ENCODE measurements around the gene MAP1S.

The MAP1S gene

DNA sequence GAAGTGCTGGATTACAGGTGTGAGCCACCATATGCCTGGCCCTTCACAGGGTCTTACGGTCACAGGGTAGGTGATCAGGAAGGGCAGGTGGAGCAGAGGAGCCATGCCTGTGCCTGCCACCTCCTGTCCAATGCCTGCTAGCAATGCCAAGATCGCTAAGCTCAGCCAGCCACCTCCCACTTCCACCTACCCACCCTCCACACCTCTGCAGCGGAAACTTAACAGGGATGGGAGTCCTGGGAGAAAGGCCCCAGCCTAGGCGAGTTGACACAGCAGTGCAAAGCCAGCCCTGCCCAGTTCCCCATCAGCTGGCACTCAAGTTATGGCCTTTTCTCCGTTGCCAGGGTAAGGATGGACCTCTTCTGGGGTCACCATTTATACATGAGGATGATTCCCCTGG, 16.1 kb downstream of the MAP1S start:
- DNase-seq (ENCODE audit: low read depth in 2 of 2) = no peak

DNA sequence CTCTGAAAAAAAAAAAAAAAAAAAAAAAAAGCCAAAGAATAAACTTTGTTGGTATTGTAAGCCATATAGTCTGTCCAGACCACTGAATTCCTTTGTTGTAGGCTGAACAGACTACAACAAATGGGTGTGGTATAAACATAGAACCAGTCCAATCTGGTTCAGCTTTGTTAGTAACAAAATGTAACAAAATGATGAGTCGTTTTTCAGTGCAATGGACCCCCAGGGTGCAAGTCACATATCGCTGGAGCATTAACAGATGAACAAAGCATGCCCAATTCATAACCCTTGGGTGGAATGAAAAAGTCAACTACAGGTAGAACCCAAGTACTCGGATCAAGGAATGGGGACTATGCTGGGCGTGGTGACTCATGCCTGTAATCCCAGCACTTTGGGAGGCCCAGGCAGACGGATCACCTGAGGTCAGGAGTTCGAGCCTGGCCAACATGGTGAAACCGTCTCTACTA, 18.4 kb downstream of the MAP1S start:
- DNase-seq (ENCODE audit: low read depth in 2 of 2) = no peak

DNA sequence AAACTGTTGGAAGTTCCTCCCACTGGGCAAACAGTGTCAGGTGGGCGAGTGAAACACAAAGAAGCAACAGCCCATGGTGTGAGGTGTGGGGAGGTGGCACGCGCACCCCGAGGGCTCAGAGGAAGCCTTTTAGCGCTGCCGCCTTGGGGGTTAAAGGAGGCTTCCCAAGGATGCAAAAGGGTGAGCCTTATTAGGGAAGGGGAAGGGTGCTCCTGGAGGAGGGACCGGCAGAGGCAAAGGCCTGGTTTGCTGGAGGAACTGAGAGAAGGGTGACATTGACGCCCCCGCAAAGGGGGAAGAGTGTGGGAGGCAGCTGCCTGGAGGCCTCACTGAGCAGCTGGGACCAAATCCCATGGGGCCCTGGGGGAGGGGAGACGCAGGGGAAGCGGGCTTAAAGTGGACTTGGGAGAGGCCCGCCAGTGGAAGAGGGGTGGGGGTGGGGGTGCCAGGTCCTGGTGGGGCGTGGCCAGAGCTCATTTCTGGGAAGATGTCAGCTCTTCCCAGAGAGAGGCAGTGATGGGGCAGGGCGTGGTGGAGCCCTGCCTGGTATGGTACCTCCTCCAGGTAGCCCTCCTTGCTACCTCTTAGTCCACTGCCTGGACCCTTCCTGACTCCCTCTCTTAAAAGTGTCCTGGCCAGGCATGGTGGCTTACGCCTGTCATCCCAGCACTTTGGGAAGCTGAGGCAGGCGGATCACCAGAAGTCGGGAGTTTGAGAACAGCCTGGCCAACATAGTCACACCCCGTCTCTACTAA, 20.0 kb downstream of the MAP1S start:
- DNase-seq (ENCODE audit: low read depth in 2 of 2) = no peak

DNA sequence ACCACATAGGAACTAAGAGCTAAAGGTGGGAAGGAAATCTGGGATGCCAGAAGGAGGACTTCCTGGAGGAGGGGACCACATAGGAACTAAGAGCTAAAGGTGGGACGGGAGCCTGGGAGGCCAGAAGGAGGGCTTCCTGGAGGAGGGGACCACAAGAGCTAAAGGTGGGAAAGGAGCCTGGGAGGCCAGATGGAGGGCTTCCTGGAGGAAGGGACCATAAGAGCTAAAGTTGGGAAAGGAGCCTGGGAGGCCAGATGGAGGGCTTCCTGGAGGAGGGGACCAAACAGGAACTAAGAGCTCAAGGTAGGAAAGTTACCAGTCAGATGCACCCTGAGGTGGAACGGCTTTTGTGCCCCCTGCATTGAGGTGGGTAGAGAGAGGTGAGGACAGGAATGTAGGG, 22.2 kb downstream of the MAP1S start:
- no peak for DNase-seq (ENCODE audit: low read depth in 2 of 2)

DNA sequence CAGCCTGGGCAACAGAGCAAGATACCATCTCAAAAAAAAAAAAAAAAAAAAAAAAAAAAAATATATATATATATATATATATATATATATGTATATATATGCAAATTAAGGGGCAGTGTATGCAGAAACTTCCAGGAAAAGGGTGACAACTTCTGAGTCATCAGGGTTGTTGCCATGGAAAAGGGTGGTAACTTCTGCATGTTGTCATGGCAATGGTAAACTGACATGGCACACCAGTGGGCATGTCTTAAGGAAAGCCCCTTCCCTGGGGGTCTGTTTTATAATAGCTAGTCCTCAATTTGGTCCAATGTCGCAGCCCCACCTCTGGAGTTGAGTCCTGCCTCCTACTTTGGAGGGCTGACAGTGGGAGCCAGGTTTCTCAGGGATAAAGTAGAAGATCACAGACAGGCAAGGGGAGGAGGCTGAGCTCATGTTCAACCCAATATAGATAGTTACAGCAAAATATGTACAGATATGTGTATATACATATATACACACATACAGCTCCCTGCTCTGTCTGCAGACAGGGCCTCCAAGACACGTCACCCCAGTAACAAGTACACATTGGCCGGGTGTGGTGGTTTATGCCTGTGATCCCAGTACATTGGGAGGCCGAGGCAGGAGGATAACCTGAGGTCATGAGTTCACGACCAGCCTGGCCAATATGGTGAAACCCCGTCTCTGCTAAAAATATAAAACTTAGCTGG, 24.7 kb downstream of the MAP1S start:
- DNase-seq (ENCODE audit: low read depth in 2 of 2) = no peak

DNA sequence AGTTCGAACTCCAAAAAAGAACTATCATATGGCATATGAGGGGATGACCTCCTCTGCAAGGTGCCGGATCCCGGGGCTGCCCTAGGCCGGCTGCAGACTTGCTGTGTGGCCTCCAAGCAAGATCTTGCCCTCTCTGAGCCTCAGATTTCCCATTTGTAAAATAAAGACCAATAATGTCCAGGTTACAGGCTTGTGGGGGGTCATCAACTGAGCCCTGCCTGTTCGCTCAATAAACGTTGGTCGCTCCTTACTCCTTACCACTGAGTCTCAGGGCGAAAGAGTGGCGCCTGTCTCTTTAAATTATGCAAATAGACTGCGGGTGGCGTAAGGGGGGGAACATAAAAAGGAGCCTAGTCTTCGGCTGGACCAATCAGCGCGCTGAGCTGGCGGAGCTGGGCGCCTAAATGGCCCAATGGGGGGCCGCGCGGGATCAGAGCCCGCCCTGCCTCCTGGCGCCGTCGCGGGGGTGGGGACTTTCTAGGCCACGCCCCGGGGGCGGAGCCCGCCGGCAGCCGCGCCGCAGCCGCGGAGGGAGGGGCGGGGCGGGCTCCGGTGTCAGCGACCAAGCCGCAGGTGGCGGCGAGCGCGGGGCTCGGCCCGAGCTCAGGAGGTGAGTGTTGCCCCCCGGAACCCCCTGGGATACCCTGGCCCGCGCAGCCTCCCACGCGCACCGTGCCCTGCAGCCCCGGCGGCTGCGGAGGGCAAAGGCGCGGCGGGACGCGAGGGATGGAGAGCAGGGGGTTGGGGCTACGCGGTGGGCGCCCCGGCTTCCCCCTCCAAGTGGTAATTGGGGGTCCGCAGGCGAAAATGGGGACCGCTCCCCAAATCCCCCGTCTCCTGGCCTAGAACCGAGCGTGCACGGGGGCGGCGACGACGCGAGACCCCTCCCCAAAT, 28.2 kb downstream of the MAP1S start:
- peak; percentile 72 to 77 for DNase-seq (ENCODE audit: low read depth in 2 of 2)

DNA sequence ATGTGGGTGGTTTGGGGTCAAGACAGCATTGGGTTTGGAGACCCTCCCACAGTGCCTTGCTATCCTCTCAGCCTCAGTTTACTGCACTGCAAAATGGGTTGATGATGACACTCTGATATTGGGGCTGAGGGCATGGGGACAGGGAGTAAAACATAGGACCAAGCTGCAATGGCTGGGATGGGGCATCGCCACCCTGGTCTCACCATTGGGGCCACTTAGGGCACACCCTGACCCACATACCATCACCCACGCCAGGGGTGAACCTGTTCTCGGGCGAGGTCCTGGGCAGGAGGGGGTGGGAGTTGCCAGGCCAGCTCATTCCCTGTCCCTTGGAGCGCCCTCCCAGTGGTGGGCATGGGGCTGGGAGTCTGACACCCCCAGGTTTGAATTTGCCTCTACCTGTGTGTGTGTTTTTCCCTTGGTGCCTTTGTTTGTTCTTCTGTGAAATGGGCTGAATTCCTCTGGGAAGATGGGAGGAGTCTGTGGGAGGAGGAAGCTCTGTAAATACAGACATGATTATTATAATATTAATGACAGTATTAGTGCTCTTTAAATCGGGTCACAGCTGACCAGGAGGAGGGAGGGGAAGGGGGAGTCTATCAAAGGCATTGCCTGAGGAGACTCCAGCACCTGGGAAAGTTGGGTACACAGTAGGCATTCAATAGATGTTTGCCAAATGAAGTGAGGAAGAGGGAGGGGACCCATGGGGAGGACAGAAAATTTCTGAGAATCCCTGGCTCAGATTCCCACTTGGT, 29.8 kb downstream of the MAP1S start:
- no peak for DNase-seq (ENCODE audit: low read depth in 2 of 2)

DNA sequence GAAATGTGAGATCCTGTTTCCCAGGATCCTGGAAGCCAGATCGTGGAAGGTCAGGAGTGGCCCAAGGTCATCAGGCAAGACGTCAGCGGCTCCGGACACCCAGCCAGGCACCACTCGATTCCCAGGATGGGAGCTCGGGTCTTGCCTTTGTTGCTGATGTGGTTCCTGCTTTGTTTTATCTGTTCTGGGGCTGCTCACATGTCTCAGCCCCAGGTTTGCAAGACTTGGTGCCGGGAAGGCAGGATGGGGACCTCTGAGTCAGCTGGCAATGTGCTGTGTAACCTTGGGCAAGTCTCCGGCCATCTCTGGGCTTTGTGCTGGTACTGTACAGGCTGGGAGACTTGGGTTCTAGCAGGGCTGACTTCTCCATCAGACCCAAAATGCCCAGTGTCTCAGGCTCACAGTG, 30.6 kb downstream of the MAP1S start:
- no peak for DNase-seq (ENCODE audit: low read depth in 2 of 2)

DNA sequence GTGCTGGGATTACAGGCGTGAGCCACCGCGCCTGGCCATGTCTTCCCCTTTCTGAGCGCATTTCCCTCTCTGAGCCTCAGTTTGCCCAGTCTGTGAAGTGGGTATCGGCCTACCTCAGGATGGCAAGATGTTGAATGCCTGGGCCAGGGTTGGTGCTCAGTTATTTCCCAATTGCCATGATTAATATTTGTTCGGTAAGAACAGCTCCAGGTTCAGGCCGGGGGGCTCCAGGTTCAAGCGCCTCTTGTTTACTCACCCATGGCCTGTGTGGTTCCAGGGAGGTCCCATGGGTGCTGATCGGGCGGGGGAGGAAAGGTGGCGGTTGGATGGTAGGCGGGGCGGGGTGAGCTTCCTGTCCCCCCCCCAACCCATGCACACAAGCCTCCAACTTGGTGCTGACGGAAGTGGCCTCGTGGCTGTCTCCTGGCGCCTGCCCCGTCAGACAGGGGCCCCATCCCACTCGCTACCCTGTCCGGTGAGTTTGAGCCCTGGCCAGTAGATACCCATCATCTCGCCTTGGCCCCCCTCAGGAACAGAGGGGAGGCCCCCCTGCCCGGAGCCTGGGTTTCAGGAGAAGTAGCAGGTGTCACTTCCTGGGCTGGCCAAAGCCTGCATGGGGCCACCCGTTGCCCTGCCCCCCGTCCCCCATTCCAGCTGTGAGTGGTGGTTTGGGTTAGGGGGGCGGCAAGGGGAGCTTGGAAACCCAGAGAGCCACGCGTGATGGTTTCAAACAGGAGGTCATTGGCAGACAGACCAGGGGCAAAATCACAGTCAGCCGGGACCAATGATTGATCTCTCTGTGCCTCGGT, 32.0 kb downstream of the MAP1S start, which contains the start of gene FCHO1:
Gene FCHO1 (plus strand): TSS at position 375 of the 809 bp plus-strand sequence. CDS start 3,688 bp downstream, outside the sequence.
- no peak for DNase-seq (ENCODE audit: low read depth in 2 of 2)

DNA sequence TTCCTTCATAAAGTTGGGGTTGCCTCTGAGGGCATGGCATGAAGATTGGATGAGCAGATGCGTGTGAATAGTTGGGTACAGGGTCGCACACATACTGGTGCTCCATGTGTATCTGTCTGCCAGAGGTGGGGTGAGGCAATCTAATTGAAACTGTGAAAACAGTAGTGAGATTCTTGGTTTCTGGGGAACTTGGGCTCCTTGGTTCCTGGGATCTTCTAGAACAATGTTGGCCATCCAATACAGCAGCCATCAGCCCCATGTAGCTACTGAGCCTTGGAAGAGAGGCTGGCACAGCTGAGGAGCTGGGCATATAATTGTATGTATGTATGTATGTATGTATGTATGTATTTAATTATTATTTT, 32.6 kb downstream of the MAP1S start:
- no peak for DNase-seq (ENCODE audit: low read depth in 2 of 2)

DNA sequence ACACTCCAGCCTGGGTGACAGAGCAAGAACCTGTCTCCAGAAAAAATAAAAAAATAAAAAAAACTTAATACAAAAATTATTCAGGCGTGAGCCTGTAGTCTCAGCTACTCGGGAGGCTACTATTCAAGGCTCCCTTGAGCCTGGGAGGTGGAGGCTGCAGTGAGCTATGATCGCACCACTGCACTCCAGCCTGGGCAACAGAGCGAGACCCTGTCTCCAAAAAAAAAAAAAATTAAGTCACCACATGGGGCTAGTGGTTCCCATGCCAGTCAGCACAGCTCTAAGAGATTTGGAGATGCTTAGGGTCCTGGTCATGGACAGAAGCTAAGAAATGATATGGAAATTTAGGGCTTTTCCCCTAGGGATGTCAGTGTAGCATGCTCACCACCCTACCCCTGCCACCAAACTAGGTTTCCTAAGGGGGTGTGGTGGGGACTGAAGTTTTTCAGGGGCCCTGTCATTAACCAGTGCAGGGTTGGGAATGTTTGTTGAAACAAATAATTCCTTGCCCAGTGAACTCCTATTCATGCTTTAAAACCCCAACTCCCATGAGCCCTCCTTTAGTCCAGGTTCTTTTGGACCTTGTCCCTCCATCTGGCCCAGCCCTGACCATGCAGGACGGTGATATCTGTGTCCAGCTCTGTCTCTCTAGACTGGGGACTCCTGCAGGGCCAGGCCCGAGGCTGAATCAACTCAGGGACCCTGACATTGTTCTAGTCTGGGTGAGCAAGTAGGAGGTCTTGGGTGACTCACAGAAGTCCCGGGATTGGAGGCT, 33.8 kb downstream of the MAP1S start:
- DNase-seq (ENCODE audit: low read depth in 2 of 2) = no peak

DNA sequence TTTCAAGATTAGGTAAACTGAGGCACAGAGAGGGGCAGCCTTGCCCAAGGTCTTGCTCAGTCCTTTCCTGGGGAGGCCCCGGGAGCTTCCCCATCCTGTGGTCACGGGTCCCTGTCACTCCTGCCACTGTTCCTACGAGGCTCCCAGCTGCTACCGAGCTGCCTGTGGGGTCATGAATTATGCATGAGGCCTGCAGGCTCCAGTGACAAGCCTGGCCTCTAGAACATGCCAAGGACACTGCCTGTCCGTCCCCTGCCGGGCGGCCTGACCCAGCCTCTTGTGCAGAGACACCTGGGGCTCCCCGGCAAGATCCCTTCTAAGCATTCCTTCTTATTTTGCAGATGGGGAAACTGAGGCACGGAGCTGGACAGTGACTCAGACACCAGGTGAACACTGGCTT, 34.7 kb downstream of the MAP1S start:
- no peak for DNase-seq (ENCODE audit: low read depth in 2 of 2)

DNA sequence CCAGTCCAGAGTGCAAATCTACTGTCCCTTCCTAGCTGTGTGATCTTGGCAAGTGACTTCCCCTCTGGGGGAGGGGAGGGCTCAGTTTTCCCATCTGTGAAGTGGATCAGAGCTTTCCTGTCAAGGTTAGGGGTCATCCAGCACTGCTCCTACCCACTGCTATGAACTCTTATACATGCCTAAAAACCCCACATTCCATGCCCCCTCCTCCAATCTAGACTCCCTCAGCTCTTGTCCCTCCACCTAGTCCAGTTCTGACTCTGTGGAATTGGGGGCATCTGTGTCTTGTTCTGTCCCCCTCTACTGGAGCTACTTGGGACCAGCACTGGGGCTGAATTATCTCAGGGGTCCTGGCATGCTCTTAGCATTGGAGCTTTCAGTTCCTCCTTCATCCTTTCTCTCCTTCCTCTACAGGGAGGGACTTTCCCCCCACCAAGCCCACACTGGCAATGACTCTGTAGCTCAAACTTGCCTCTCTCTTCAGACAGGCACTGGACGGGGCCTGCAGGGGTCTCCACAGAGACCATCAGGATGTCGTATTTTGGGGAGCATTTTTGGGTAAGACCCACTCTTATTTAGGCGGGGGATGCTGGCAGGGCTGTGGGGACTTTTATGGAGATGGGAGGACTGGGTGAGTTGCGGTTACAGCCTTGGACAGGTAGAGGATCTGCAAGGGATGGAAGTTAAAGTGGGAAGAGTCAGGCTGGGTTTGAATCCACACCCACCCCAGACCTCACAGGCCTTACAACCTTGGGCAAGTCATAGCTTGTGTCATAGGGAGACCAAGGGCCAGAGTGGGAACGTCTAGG, 35.6 kb downstream of the MAP1S start:
- DNase-seq (ENCODE audit: low read depth in 2 of 2) = no peak

DNA sequence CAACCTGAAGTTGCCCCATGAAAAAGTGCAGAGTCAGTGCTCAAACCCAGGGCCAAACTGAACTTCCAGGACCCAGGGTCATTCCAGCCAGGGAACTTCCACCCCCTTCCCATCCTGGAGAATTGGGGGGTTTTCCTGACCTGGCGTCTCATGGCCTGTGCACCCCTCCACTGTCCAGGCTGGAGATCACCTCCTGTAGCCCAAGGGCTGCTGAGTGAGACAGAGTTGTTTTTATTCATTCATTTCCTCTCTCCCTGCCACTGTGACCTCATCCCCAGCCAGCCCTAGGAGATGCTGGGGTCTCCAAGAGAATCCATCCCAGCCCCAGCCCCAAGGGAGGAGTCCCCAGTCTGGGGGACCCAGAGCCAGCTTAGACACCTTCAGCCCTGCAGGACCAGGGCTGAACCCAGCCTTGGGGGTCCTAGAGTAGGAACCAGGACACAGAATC, 36.2 kb downstream of the MAP1S start:
- no peak for DNase-seq (ENCODE audit: low read depth in 2 of 2)

DNA sequence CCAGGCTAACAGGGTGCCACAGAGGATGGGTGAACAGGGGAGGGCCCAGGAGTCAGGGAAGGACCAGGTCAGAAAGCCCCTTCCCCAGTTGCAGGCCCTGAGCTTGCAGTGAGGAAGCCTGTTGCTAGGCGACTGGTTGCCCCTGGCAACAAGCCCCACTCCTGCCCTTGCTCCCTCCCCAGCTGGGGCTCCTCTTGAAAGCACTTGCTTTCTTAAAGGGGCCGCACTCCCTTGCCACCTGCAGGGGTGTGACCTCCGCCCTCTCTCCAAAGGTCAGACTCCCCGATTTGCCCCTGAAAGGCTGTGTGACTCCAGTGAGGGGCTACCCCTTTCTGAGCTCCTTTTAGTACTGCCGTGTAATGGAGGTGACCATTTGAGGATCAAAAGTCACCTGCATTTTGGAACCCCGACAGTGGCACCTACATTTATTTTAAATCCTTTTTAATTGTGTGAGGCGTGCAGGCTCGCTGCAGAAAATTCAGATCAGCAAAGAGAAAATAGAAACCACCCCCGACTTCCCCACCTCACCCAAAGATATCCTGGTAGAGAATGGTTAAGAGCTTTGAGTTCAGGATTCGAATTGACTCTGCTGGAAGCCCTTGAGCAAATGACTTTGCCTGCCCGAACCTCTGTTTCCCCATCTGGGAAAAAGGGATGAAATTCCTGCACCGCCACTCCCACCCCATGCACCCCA, 36.8 kb downstream of the MAP1S start:
- DNase-seq (ENCODE audit: low read depth in 2 of 2) = no peak

DNA sequence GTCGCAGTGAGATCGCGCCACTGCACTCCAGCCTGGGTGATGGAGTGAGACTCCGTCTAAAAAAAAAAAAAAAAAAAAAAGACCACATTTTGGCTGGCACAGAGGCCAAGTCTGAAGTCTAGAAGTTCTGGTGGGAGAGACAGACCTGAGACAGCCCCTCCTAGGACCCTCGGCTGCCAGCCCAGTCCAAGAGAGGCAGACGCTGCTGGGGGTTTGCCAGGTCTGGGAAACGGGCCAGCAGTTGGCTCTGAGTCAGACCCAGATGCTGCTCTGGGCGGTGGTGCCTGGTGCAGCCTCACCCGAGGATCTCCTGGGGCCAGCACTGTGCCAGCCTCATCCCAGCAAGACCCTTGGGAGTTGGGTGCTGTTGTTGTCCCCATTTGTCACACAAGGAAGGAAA, 37.8 kb downstream of the MAP1S start:
- DNase-seq (ENCODE audit: low read depth in 2 of 2) = no peak

DNA sequence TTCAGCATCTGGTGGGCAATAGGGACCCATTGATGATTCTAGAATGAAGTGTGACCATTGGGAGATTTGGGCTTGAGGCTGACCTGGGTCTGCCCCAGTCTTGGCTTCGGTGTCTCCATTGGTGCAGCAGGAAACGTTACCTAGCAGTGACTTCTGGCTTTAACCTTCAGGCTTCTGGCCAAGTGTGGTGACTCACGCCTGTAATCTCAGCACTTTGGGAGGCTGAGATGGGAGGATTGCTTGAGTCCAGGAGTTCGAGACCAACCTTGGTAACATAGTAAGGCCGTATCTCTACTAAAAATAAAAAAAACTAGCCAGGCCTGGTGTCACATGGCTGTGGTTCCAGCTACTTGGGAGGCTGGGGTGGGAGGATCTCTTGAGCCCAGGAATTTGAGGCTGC, 39.2 kb downstream of the MAP1S start:
- no peak for DNase-seq (ENCODE audit: low read depth in 2 of 2)

DNA sequence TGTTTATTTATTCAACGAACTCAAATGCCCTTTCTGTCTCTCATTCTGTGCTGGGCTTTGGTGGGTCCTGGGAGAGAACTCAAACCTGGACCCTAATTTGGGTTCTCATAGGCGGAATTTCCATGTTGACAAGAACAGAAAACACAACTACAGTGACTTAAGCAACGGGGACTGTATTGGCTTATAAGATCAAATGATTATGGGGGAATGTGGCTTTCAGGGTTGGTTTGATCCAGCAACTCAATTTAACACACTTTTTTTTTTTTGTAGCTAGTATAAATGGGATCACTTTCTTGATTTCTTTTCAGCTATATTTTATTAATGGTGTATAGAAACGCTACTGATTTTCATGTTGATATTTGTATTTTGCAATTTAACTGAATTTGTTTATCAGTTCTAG, 41.9 kb downstream of the MAP1S start:
- DNase-seq (ENCODE audit: low read depth in 2 of 2) = no peak

Data from fibroblast of skin of left biceps (primary cell).